Activated naive CD4-positive, alpha-beta T cell treated with anti-CD3 and anti-CD28 coated beads for 36 hours (primary cell): ENCODE results near the gene DDIT3. TPM values are rescaled to one million over a fixed set of nuclear protein-coding genes. Genes with fewer than 3 reads are reported as not detected.

Experiments
- CTCF ChIA-PET: fragments of 350-600 bp; sonication (Branson Sonifier 250); formaldehyde crosslinking; loops from one replicate; lab custom pipeline; 2021; ENCODE audit warnings: antibody characterized with exemption; lab: Charles Lee
- DNase-seq: peaks from one replicate; pipeline ENCODE4 v3.0.0-alpha.2; 2020
- H3K27ac Mint-ChIP-seq: one replicate; pipeline ENCODE4 v1.8.0; 2021; ENCODE audit warnings: mild to moderate bottlenecking, mixed read lengths
- H3K27me3 Mint-ChIP-seq: one replicate; pipeline ENCODE4 v1.8.0; 2021; ENCODE audit warnings: low read depth, mixed read lengths
- H3K36me3 Mint-ChIP-seq: one replicate; pipeline ENCODE4 v1.8.0; 2021; ENCODE audit warnings: low read depth, mixed read lengths
- H3K4me1 Mint-ChIP-seq: one replicate; pipeline ENCODE4 v1.8.0; 2021; ENCODE audit warnings: low read depth, mixed read lengths
- H3K4me3 Mint-ChIP-seq: one replicate; pipeline ENCODE4 v1.8.0; 2021; ENCODE audit warnings: mild to moderate bottlenecking, moderate library complexity, mixed read lengths
- H3K9me3 Mint-ChIP-seq: one replicate; pipeline ENCODE4 v1.8.0; 2021; ENCODE audit warnings: mixed read lengths
- intact Hi-C: fragments of 100-400 bp; cut with micrococcal nuclease; formaldehyde crosslinking; loops from one replicate; pipeline ENCODE4 v1.15.1; 2023
- total RNA-seq, 2 experiments: library from RNA; stranded (reverse); gene quantifications; one replicate each; pipeline ENCODE4 v1.2.3, GENCODE V29; 2021

DDIT3 gene
- total RNA-seq, 2 experiments from 2014 or later: 44.6 to 45.6 TPM

DNA sequence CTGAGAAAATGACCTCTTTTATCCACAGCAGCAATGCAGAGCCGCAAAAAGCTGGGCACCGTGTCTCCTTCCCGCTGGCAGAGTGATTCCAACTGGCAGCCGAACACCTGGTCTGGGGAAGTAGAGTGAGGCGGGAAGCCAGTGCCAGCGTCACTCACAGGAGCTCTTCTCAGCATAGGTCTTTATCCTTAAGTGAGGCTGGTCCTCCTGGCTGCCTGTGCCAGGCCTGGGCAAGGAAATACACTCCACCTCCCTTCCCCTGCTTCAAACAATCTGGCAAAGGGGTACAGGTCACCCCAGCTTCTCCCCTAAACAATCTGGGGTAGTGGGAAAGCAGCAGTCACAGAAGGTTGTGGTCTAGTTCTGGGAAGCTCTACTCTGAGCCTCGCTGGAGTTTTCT, 45.5 kb downstream of the DDIT3 start:
- CTCF ChIA-PET: interaction anchor here (0.6 to 10.2 kb wide), 6 partner anchors 13 to 68 kb away, joined by 3 to 207 read pairs (median 4); partner anchors contain the start of gene GLI1
- Mint-ChIP-seq H3K4me3 (peak overlapping the region; percentile 43), H3K27ac (peak overlapping the region; percentile 54), H3K27me3 (no peaks in the 10 kb centered on the region), H3K4me1 (peaks cover 50% of the 10 kb centered on the region), H3K36me3 (peaks cover 39% of the 10 kb centered on the region), H3K9me3 (no peaks in the 10 kb centered on the region)
- DNase-seq: no peak
- intact Hi-C loops: loop anchor here (5.0 kb wide), 2 partner anchors 388 to 838 kb away; partner anchors contain the start of gene NAB2

GRCh38 chr12:57474430-57474829, 45.9 kb downstream of the DDIT3 start:
- Mint-ChIP-seq H3K4me1 (peaks cover 46% of the 10 kb centered on the region), H3K36me3 (peaks cover 35% of the 10 kb centered on the region), H3K9me3 (no peaks in the 10 kb centered on the region), H3K27ac (no peak overlapping the region), H3K27me3 (no peaks in the 10 kb centered on the region), H3K4me3 (peak overlapping the region; percentile 43)
- DNase-seq: no peak
- intact Hi-C loops: no loop called here
- CTCF ChIA-PET: interaction anchor here (0.9 to 10.2 kb wide), 3 partner anchors 12 to 58 kb away, joined by 3 to 207 read pairs (median 5); partner anchors contain the start of gene GLI1

GRCh38 chr12:57473886-57474285, 46.4 kb downstream of the DDIT3 start:
- H3K27ac Mint-ChIP-seq: no peak overlapping the region
- intact Hi-C loops: no loop called here
- H3K36me3 Mint-ChIP-seq: peaks cover 33% of the 10 kb centered on the region

GRCh38 chr12:57473392-57473791, 46.9 kb downstream of the DDIT3 start:
- CTCF ChIA-PET: interaction anchor here (10.2 kb wide), 1 partner anchor 11 kb away, joined by 207 read pairs; the partner anchor contains the start of gene GLI1
- intact Hi-C loops: no loop called here
- Mint-ChIP-seq H3K27ac (no peak overlapping the region), H3K9me3 (no peaks in the 10 kb centered on the region), H3K4me3 (no peak overlapping the region), H3K36me3 (peaks cover 28% of the 10 kb centered on the region), H3K4me1 (peaks cover 36% of the 10 kb centered on the region), H3K27me3 (no peaks in the 10 kb centered on the region)
- DNase-seq: no peak

More at GRCh38 chr12:57473886-57474285, 46.4 kb downstream of the DDIT3 start:
- no peaks in the 10 kb centered on the region for H3K27me3 Mint-ChIP-seq
- no peaks in the 10 kb centered on the region for H3K9me3 Mint-ChIP-seq
- H3K4me3 Mint-ChIP-seq: no peak overlapping the region
- no peak for DNase-seq
- CTCF ChIA-PET: interaction anchor here (1.9 to 10.2 kb wide), 2 partner anchors 12 to 18 kb away, joined by 5 to 207 read pairs; partner anchors contain the start of gene GLI1
- H3K4me1 Mint-ChIP-seq: peaks cover 41% of the 10 kb centered on the region

- peak overlapping the region; percentile 16 for H3K27ac Mint-ChIP-seq
- H3K4me1 Mint-ChIP-seq: peaks cover 31% of the 10 kb centered on the region
- CTCF ChIA-PET: interaction anchor here (0.6 to 2.4 kb wide), 4 partner anchors 10 to 205 kb away, joined by 3 to 16 read pairs (median 4); no protein-coding TSS in a partner anchor
- intact Hi-C loops: no loop called here
- peaks cover 22% of the 10 kb centered on the region for H3K36me3 Mint-ChIP-seq
- H3K9me3 Mint-ChIP-seq: no peaks in the 10 kb centered on the region
- no peak overlapping the region for H3K4me3 Mint-ChIP-seq
- no peaks in the 10 kb centered on the region for H3K27me3 Mint-ChIP-seq
- no peak for DNase-seq
Measured at GRCh38 chr12:57472391-57472790, 47.9 kb downstream of the DDIT3 start.

DNA sequence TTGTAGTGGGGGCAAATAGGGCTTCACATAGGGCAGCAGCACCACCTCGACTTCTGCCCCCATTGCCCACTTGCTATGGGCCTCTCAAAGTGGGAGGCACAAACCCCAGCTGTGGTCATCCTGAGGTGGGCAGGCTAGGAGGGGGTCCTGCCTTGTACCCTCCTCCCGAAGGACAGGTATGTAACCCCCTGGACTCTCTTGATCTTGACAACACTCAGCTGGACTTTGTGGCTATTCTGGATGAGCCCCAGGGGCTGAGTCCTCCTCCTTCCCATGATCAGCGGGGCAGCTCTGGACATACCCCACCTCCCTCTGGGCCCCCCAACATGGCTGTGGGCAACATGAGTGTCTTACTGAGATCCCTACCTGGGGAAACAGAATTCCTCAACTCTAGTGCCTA, 48.7 kb downstream of the DDIT3 start:
- intact Hi-C loops: no loop called here
- peak overlapping the region; percentile 25 for H3K27ac Mint-ChIP-seq
- H3K4me1 Mint-ChIP-seq: peaks cover 31% of the 10 kb centered on the region
- H3K36me3 Mint-ChIP-seq: peaks cover 14% of the 10 kb centered on the region
- H3K9me3 Mint-ChIP-seq: no peaks in the 10 kb centered on the region
- DNase-seq: no peak
- H3K4me3 Mint-ChIP-seq: no peak overlapping the region
- CTCF ChIA-PET: interaction anchor here (0.5 to 2.4 kb wide), 4 partner anchors 9 to 31 kb away, joined by 3 to 16 read pairs (median 5); no protein-coding TSS in a partner anchor
- no peaks in the 10 kb centered on the region for H3K27me3 Mint-ChIP-seq

GRCh38 chr12:57470970-57471656, 49.2 kb downstream of the DDIT3 start:
- no peaks in the 10 kb centered on the region for H3K27me3 Mint-ChIP-seq
- intact Hi-C loops: no loop called here
- DNase-seq: no peak
- H3K9me3 Mint-ChIP-seq: no peaks in the 10 kb centered on the region
- CTCF ChIA-PET: interaction anchor here (0.5 to 2.4 kb wide), 5 partner anchors 8 to 229 kb away, joined by 3 to 16 read pairs (median 4); no protein-coding TSS in a partner anchor
- H3K4me1 Mint-ChIP-seq: peaks cover 29% of the 10 kb centered on the region
- H3K27ac Mint-ChIP-seq: no peak overlapping the region
- peaks cover 9% of the 10 kb centered on the region for H3K36me3 Mint-ChIP-seq
- H3K4me3 Mint-ChIP-seq: no peak overlapping the region

GRCh38 chr12:57470286-57470969, 49.9 kb downstream of the DDIT3 start:
- CTCF ChIA-PET: interaction anchor here (0.5 to 2.4 kb wide), 5 partner anchors 8 to 228 kb away, joined by 4 to 16 read pairs (median 6); no protein-coding TSS in a partner anchor
- no peak overlapping the region for H3K27ac Mint-ChIP-seq

DNA sequence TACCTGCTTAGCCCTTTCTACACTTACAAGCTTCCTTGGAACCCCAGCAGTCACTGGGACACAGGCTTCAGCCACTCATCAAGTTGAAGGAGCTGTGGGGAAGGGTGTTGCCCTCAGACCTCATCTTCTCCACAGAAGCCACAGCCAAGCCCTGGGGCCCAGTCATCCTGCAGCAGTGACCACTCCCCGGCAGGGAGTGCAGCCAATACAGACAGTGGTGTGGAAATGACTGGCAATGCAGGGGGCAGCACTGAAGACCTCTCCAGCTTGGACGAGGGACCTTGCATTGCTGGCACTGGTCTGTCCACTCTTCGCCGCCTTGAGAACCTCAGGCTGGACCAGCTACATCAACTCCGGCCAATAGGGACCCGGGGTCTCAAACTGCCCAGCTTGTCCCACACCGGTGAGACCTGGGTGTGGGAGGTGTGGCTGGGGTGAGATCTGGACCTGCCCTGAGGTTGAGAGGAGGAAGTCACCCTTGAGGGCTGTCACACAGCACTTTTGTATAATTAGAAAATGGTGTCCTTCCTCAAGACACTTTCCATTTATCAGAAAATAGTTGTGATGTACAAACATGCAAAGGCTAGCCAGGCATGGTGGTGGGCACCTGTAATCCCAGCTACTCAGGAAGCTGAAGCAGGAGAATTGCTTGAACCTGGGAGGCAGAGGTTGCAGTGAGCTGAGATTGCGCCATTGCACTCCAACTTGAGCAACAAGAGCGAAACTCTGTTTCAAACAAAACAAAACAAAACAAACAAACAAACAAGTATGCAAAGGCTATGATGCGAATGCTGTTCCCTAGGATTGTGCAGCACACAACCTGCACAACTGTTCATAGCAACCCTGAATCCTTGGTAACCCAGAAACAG, 50.8 kb downstream of the DDIT3 start:
- intact Hi-C loops: no loop called here
- H3K27ac Mint-ChIP-seq: no peak overlapping the region
- CTCF ChIA-PET: interaction anchor here (1.2 to 2.2 kb wide), 3 partner anchors 9 to 227 kb away, joined by 4 to 8 read pairs (median 6); no protein-coding TSS in a partner anchor

More at GRCh38 chr12:57470286-57470969, 49.9 kb downstream of the DDIT3 start:
- intact Hi-C loops: no loop called here
- Mint-ChIP-seq H3K36me3 (peaks cover 9% of the 10 kb centered on the region), H3K27me3 (no peaks in the 10 kb centered on the region), H3K4me1 (peaks cover 25% of the 10 kb centered on the region), H3K4me3 (no peak overlapping the region), H3K9me3 (no peaks in the 10 kb centered on the region)
- DNase-seq: no peak

DNA sequence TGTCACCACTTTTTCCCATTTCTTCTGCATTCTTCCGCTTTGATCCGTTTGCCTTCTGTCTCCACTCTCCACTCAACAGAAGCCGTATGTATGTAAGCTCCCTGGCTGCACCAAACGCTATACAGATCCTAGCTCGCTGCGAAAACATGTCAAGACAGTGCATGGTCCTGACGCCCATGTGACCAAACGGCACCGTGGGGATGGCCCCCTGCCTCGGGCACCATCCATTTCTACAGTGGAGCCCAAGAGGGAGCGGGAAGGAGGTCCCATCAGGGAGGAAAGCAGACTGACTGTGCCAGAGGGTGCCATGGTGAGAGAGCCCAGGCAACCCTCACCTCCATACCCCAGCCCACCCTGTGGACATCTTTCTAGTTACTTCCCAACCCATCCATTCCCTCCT, 52.4 kb downstream of the DDIT3 start:
- CTCF ChIA-PET: no interaction called here
- H3K27ac Mint-ChIP-seq: no peak overlapping the region
- peaks cover 2% of the 10 kb centered on the region for H3K36me3 Mint-ChIP-seq
- H3K27me3 Mint-ChIP-seq: no peaks in the 10 kb centered on the region
- peaks cover 25% of the 10 kb centered on the region for H3K4me1 Mint-ChIP-seq
- H3K4me3 Mint-ChIP-seq: no peak overlapping the region
- H3K9me3 Mint-ChIP-seq: no peaks in the 10 kb centered on the region
- no peak for DNase-seq
- intact Hi-C loops: no loop called here

More for the DNA sequence above, 50.8 kb downstream of the DDIT3 start:
- no peaks in the 10 kb centered on the region for H3K27me3 Mint-ChIP-seq
- peaks cover 24% of the 10 kb centered on the region for H3K4me1 Mint-ChIP-seq
- H3K36me3 Mint-ChIP-seq: peaks cover 6% of the 10 kb centered on the region
- DNase-seq: no peak
- no peak overlapping the region for H3K4me3 Mint-ChIP-seq
- no peaks in the 10 kb centered on the region for H3K9me3 Mint-ChIP-seq

GRCh38 chr12:57467212-57467874, 53.0 kb downstream of the DDIT3 start:
- H3K4me1 Mint-ChIP-seq: peaks cover 28% of the 10 kb centered on the region
- intact Hi-C loops: no loop called here
- H3K36me3 Mint-ChIP-seq: peaks cover 2% of the 10 kb centered on the region
- CTCF ChIA-PET: interaction anchor here (0.6 to 9.9 kb wide), 2 partner anchors 11 to 168 kb away, joined by 5 to 207 read pairs; partner anchors contain the start of gene ARHGAP9
- no peaks in the 10 kb centered on the region for H3K27me3 Mint-ChIP-seq
- H3K4me3 Mint-ChIP-seq: no peak overlapping the region
- H3K9me3 Mint-ChIP-seq: no peaks in the 10 kb centered on the region
- no peak overlapping the region for H3K27ac Mint-ChIP-seq
- DNase-seq: no peak
